H54 (cell line): ENCODE data around the gene IGSF22.
"Not testable (repeated sequence)": the region's sequence is repeated elsewhere in the genome, so short reads cannot be mapped to it uniquely, and the experiment has no call there.

Experiments used
- DNase-seq: peaks from one replicate; pipeline ENCODE4 v3.0.0; 2011; ENCODE audit warnings: low spot score, mixed read lengths; ENCODE audit not compliant: insufficient read length
- FAIRE-seq: peaks from 3 replicates; lab custom pipeline; 2011; peaks lifted over from hg19 to GRCh38; lab: Jason Lieb, UNC
- POLR2A ChIP-seq: IDR thresholded peaks from 2 replicates; pipeline ENCODE4 v1.6.1; 2011; ENCODE audit warnings: low read depth, mild to moderate bottlenecking, low read length

The IGSF22 gene

GRCh38 chr11:18671246-18671645 is 54.7 kb downstream of the IGSF22 start:
- FAIRE-seq (no peak), DNase-seq (no peak)
- no peak for TF ChIP-seq POLR2A

DNA sequence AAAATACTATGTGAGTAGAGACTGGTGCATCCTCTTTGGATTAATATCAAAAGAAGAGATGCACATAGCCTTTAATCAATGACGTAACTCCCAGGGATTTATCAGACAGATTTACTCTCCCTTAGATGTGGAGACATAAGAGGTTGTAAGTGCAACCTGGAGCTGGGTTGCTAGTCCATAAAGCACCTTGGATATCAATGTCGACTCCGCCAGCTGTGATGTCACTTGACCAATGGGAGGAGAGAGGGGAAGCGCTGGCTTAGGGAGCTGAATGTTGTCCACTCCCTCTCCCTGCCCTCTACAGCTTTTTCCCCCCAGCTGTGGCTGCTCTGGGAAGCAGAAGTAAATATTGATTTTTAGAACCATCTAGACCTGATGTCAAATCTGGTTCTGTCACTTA is 56.3 kb downstream of the IGSF22 start:
- FAIRE-seq = no peak
- no peak for TF ChIP-seq POLR2A
- no peak for DNase-seq

DNA sequence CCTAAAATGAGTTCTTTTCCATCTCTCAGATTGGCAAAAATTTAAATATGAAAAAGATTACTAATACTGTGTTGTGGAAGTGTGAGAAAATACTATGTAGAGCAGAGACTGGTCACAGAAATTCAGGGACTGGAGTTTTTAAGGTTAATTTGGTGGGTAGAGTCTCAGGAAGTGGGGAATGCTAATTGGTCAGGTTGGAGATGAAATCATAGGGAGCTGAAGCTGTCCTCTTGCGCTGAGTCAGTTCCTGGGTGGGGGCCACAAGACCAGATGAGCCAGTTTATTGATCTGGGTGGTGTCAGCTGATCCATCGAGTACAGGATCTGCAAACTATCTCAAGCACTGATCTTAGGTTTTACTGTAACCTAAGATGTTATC is 56.8 kb downstream of the IGSF22 start:
- FAIRE-seq (no peak), DNase-seq (no peak)
- no peak for TF ChIP-seq POLR2A

DNA sequence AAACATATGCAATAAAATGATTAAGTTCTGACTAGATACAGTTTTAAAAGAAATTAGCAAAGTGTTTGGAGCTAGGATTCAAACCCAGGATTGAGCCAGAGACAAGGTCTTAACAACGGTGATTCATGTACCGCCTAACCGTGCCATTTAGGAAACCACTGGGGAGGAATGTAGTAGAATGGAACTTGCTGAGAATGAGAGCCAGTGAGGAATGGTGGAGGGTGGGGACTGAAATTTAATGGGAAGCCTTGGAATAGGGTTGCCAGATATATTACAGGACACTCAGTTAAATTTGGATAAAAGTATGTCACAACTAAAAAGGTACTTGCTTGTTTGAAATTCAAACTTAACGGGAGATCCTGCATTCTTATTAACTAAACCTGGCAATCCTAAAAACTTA is 57.9 kb downstream of the IGSF22 start:
- TF ChIP-seq POLR2A = no peak
- peak; percentile 14 for DNase-seq
- FAIRE-seq = no peak

DNA sequence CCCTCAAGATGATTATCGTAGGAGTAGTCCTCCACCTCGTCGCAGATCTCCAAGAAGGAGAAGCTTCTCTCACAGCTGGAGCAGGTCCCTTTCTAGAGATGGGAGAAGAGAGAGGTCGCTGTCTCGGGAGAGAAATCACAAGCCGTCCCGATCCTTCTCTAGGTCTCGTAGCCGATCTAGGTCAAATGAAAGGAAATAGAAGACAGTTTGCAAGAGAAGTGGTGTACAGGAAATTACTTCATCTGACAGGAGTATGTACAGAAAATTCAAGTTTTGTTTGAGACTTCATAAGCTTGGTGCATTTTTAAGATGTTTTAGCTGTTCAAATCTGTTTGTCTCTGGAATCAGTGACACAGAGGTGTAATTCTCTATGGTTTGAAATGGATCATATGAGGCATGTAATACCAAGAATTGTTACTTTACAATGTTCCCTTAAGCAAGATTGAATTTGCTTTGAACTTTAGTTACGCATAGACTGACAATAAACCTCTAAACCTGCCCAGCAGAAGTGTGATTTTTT is 60.6 kb downstream of the IGSF22 start:
- not testable (repeated sequence) for FAIRE-seq, DNase-seq

DNA sequence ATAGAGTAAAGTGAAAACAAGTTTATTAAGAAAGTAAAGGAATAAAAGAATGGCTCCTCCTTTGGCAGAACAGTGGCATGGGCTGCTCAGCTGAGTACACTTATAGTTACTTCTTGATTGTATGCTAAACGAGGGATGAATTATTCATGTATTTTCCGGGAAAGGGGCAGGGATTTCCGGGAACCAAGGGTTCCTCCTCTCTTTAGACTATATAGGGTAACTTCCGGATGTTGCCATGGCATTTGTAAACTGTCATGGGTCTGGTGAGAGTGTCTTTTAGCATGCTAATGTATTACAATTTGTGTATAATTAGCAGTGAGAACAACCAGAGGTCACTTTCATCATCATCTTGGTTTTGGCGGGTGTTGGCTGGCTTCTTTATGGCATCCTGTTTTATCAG is 68.3 kb downstream of the IGSF22 start:
- FAIRE-seq (no peak), DNase-seq (no peak)
- TF ChIP-seq POLR2A = no peak
